IMR-90 (cell line): ENCODE results near the gene APCDD1. TPM values are rescaled to one million over a fixed set of nuclear protein-coding genes. Genes with fewer than 3 reads are reported as not detected.

Source experiments
- ATAC-seq: fragments of 200-7000 bp; cut with Tn5 transposase; 2 replicates; pipeline ENCODE4 v1.9.1; 2020; ENCODE audit warnings: low read depth, mild to moderate bottlenecking, moderate library complexity
- BruUV-seq: library from RNA; stranded (reverse); fragments of 400-500 nt; replicated peaks from 2 replicates; lab custom pipeline; 2021; lab: Mats Ljungman, UMichigan
- CTCF ChIA-PET: fragments of 300-600 bp; formaldehyde crosslinking; extraction: SDS; loops from one replicate; lab custom pipeline; 2021; ENCODE audit warnings: antibody characterized with exemption; lab: Yijun Ruan, JAX
- POLR2A ChIA-PET: fragments of 300-600 bp; sonication (Branson Sonifier 250); formaldehyde crosslinking; loops from one replicate; lab custom pipeline; 2022; ENCODE audit warnings: antibody characterized with exemption; ENCODE audit not compliant: unreplicated experiment; lab: Charles Lee
- DNase-seq: peaks from one replicate; pipeline ENCODE4 v3.0.0; 2013
- H2AFZ ChIP-seq: replicated peaks from 2 replicates; pipeline ENCODE3; 2013; ENCODE audit warnings: low read length, mild to moderate bottlenecking; ENCODE audit not compliant: poor library complexity
- H2AK5ac ChIP-seq: 2 replicates; pipeline ENCODE4 v1.6.1; 2013; ENCODE audit warnings: low read depth, low read length, inconsistent platforms
- H2AK9ac ChIP-seq: replicated peaks from 2 replicates; pipeline ENCODE3; 2013; ENCODE audit warnings: mild to moderate bottlenecking, low read depth, low read length, moderate library complexity; ENCODE audit not compliant: poor library complexity
- H2BK120ac ChIP-seq: 2 replicates; pipeline ENCODE4 v1.6.1; 2013; ENCODE audit warnings: low read depth, low read length, inconsistent platforms
- H2BK15ac ChIP-seq: 3 replicates; pipeline ENCODE4 v1.6.1; 2013; ENCODE audit warnings: low read depth, low read length, inconsistent platforms
- H2BK20ac ChIP-seq: 2 replicates; pipeline ENCODE4 v1.6.1; 2013; ENCODE audit warnings: low read depth, mild to moderate bottlenecking, inconsistent platforms, low read length, moderate library complexity
- H2BK5ac ChIP-seq: 2 replicates; pipeline ENCODE4 v1.6.1; 2013; ENCODE audit warnings: mild to moderate bottlenecking, low read depth, low read length, inconsistent platforms; ENCODE audit not compliant: poor library complexity, severe bottlenecking
- H3K14ac ChIP-seq: replicated peaks from 2 replicates; pipeline ENCODE4 v1.6.1; 2013; ENCODE audit warnings: low read depth, low read length, inconsistent platforms
- H3K18ac ChIP-seq: 2 replicates; pipeline ENCODE4 v1.6.1; 2013; ENCODE audit warnings: low read depth, low read length, control low read depth
- H3K23ac ChIP-seq: 2 replicates; pipeline ENCODE4 v1.6.1; 2013; ENCODE audit warnings: low read depth, low read length, inconsistent platforms
- H3K27ac ChIP-seq: 2 replicates; pipeline ENCODE4 v1.5.1; 2013; ENCODE audit warnings: mild to moderate bottlenecking, control low read depth, low read length; ENCODE audit not compliant: insufficient read depth
- H3K27me3 ChIP-seq: 2 replicates; pipeline ENCODE4 v1.6.1; 2013; ENCODE audit warnings: low read length; ENCODE audit not compliant: control insufficient read depth, insufficient read depth
- H3K36me3 ChIP-seq: 2 replicates; pipeline ENCODE4 v1.6.1; 2013; ENCODE audit warnings: low read length, mixed read lengths; ENCODE audit not compliant: control insufficient read depth, insufficient read depth
- H3K4ac ChIP-seq: 2 replicates; pipeline ENCODE4 v1.6.1; 2013; ENCODE audit warnings: low read depth, low read length, inconsistent platforms
- H3K4me1 ChIP-seq: 2 replicates; pipeline ENCODE4 v1.6.1; 2013; ENCODE audit warnings: low read length, mixed read lengths; ENCODE audit not compliant: control insufficient read depth, insufficient read depth
- H3K4me2 ChIP-seq: 2 replicates; pipeline ENCODE4 v1.6.1; 2013; ENCODE audit warnings: low read depth, mild to moderate bottlenecking, control low read depth, low read length, moderate library complexity
- H3K4me3 ChIP-seq: 2 replicates; pipeline ENCODE4 v1.5.1; 2013; ENCODE audit warnings: low read depth, mild to moderate bottlenecking, control low read depth, low read length, moderate library complexity; ENCODE audit not compliant: insufficient read depth
- H3K56ac ChIP-seq: 2 replicates; pipeline ENCODE4 v1.6.1; 2013; ENCODE audit warnings: low read length, inconsistent platforms; ENCODE audit not compliant: insufficient read depth; ENCODE audit errors: extremely low read depth
- H3K79me1 ChIP-seq, 2 experiments: 2 replicates each; pipeline ENCODE4 v1.6.1; 2013; ENCODE audit warnings: low read length in 2 of 2, inconsistent platforms in 1 of 2, low read depth in 1 of 2
- H3K9ac ChIP-seq: 2 replicates; pipeline ENCODE4 v1.6.1; 2013; ENCODE audit warnings: low read depth, low read length, control low read depth
- H3K9me1 ChIP-seq: 2 replicates; pipeline ENCODE4 v1.6.1; 2013; ENCODE audit warnings: low read length, inconsistent platforms; ENCODE audit not compliant: insufficient read depth
- H3K9me3 ChIP-seq: 2 replicates; pipeline ENCODE4 v1.6.1; 2013; ENCODE audit warnings: low read length; ENCODE audit not compliant: control insufficient read depth, insufficient read depth
- H4K20me1 ChIP-seq: 2 replicates; pipeline ENCODE4 v1.6.1; 2013; ENCODE audit warnings: low read length, inconsistent platforms; ENCODE audit not compliant: insufficient read depth
- H4K5ac ChIP-seq: 2 replicates; pipeline ENCODE4 v1.6.1; 2013; ENCODE audit warnings: mild to moderate bottlenecking, low read depth, low read length, control low read depth
- H4K8ac ChIP-seq, 2 experiments: 2 replicates each; pipeline ENCODE4 v1.6.1; 2013; ENCODE audit warnings: low read depth in 2 of 2, low read length in 2 of 2, control low read depth in 1 of 2, inconsistent platforms in 1 of 2
- H4K91ac ChIP-seq: 2 replicates; pipeline ENCODE4 v1.6.1; 2013; ENCODE audit warnings: low read depth, low read length, inconsistent platforms; ENCODE audit not compliant: insufficient read depth
- FOS ChIP-seq: fragments of 150-350 bp; IDR thresholded peaks from 2 replicates; pipeline ENCODE4 v1.6.1; 2016; ENCODE audit warnings: low read depth, low read length
- MAZ ChIP-seq: IDR thresholded peaks from 2 replicates; pipeline ENCODE4 v1.6.1; 2012; ENCODE audit warnings: low read depth, mild to moderate bottlenecking, low read length, improper control_type of control experiment, moderate library complexity, borderline replicate concordance
- MXI1 ChIP-seq: IDR thresholded peaks from 2 replicates; pipeline ENCODE4 v1.6.1; 2012; ENCODE audit warnings: low read depth, mild to moderate bottlenecking, low read length, moderate library complexity, borderline replicate concordance
- NFE2L2 ChIP-seq: fragments of 150-350 bp; IDR thresholded peaks from 2 replicates; pipeline ENCODE4 v1.6.1; 2016; ENCODE audit warnings: low read depth, mild to moderate bottlenecking, low read length
- RAD21 ChIP-seq: IDR thresholded peaks from 2 replicates; pipeline ENCODE4 v1.6.1; 2012; ENCODE audit warnings: low read length, improper control_type of control experiment
- SMC3 ChIP-seq: fragments of 150-350 bp; IDR thresholded peaks from 2 replicates; pipeline ENCODE4 v1.6.1; 2016; ENCODE audit warnings: low read depth, mild to moderate bottlenecking, antibody characterized with exemption, low read length, moderate library complexity
- WGBS, 2 experiments: methylation state at CpG; one replicate each; pipeline versions ENCODE4 v1.1.5 to v1.1.7; 2013; ENCODE audit warnings: missing lambda C conversion rate in 2 of 2; ENCODE audit not compliant: insufficient read length in 1 of 2; ENCODE audit errors: extremely low coverage in 2 of 2; 5-methylcytosine and 5-hydroxymethylcytosine counted together
- dilution Hi-C: fragments of 300-500 bp; cut with HindIII; formaldehyde crosslinking; loops from one replicate; pipeline ENCODE4 v1.14.3; 2018; ENCODE audit warnings: low sequenced_read_pairs; ENCODE audit not compliant: unreplicated experiment
- in situ Hi-C: fragments of 300-500 bp; cut with MboI; formaldehyde crosslinking; loops from 3 replicates; pipeline ENCODE4 v1.14.3; 2019; ENCODE audit warnings: low sequenced_read_pairs, inconsistent platforms, mixed read lengths
- intact Hi-C: fragments of 100-400 bp; cut with micrococcal nuclease; formaldehyde crosslinking; loops from 2 replicates; pipeline ENCODE4 v1.10.0; 2022
- polyA plus RNA-seq, 3 experiments: library from polyadenylated mRNA; depleted of rRNA; stranded (reverse); fragments of >200 nt; gene quantifications; 2 replicates each; pipeline ENCODE4 v1.2.3, GENCODE V29; 2012; ENCODE audit warnings: low replicate concordance in 1 of 3
- total RNA-seq: library from RNA; depleted of rRNA; stranded (reverse); fragments of >200 nt; gene quantifications from 2 replicates; pipeline ENCODE4 v1.2.3, GENCODE V29; 2012
- TF ChIP-seq, protein P1 (sequence below): fragments of 150-350 bp; IDR thresholded peaks from 2 replicates; pipeline ENCODE4 v1.6.1; 2016; ENCODE audit warnings: low read depth, mild to moderate bottlenecking, low read length, moderate library complexity, borderline replicate concordance

Gene APCDD1
- total and polyA plus RNA-seq, 2 of the 4 experiments (the other 2 are of a cell fraction), result 1.1 to 2.2 TPM

DNA sequence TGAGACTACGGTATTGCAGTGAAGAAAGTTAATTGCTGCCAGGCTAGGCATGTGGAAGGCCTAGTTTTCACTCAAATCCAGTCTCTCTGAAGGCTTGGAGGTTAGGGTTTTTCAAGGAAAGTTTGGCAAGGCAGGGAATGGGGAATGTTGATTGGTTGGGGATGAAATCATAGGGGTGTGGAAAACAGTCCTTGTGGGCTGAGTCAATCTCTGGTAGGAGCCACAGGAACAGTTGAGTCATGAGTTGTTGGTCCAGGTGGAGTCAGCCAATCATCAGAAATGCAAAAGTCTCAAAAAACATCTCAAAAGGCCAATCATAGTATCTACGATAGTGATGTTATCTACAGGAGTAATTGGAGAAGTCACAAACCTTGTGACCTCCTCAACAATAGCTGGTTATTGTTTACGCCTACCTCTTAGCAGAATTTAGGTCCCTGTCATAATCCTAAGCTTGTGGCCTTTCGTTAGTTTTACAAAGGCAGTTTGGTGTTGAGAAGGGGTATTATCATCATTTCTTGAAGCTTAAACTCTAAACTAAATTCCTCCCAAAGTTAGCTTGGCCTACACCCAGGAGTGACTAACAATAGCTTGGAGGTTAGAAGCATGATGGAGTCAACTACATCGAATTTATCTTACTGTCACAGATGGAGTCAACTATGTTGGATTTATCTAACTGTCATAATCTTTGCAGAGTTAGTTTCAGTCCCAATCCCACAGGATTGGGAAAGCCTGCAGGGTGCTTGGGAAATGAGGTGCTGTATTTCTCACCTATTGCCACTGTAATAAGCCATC is 33.7 kb upstream of the APCDD1 start:
- H3K9me3 ChIP-seq, result peaks cover 4% of the 10 kb centered on the region; the same call in 1 of the 2 replicates
- H4K5ac ChIP-seq, result no peak overlapping the region
- dilution Hi-C loops (no loop called here), in situ Hi-C loops (no loop called here), intact Hi-C loops (no loop called here)
- BruUV-seq, result no TSS peak
- peak overlapping the region; percentile 28 for H2BK5ac ChIP-seq
- H3K4me2 ChIP-seq, result no peak overlapping the region
- 0 out of 2 replicates have a peak overlapping the region, but pooled peaks have one; percentile 10 for H2BK120ac ChIP-seq
- TF ChIP-seq MAZ (no peak), NFE2L2 (no peak), FOS (no peak), SMC3 (no peak), RAD21 (no peak), MXI1 (no peak)
- TF ChIP-seq, protein P1, sequence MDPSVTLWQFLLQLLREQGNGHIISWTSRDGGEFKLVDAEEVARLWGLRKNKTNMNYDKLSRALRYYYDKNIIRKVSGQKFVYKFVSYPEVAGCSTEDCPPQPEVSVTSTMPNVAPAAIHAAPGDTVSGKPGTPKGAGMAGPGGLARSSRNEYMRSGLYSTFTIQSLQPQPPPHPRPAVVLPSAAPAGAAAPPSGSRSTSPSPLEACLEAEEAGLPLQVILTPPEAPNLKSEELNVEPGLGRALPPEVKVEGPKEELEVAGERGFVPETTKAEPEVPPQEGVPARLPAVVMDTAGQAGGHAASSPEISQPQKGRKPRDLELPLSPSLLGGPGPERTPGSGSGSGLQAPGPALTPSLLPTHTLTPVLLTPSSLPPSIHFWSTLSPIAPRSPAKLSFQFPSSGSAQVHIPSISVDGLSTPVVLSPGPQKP, result no peak
- H3K14ac ChIP-seq, result no peak overlapping the region
- POLR2A ChIA-PET, result no interaction called here
- no peak overlapping the region for H4K8ac ChIP-seq
- H3K23ac ChIP-seq, result no peak overlapping the region
- no peak overlapping the region for H2AK9ac ChIP-seq
- 0 out of 2 replicates have a peak, but pooled peaks cover 6% of the 10 kb centered on the region for H4K20me1 ChIP-seq
- no peak overlapping the region for H3K56ac ChIP-seq
- H2BK20ac ChIP-seq, result 0 out of 2 replicates have a peak overlapping the region, but pooled peaks have one; percentile 38
- CTCF ChIA-PET, result interaction anchor here (0.6 kb wide), 1 partner anchor 17 kb away, joined by 4 read pairs; no protein-coding TSS in a partner anchor
- H3K4ac ChIP-seq, result no peak overlapping the region
- peak overlapping the region; percentile 26; the same call in 1 of the 3 replicates for H2BK15ac ChIP-seq
- no peak overlapping the region for H3K4me3 ChIP-seq
- no peaks in the 10 kb centered on the region for H3K79me1 ChIP-seq
- H3K18ac ChIP-seq, result no peak overlapping the region; the same call in 1 of the 2 replicates
- no peak overlapping the region for H3K9ac ChIP-seq
- no peak overlapping the region for H2AFZ ChIP-seq
- H3K9me1 ChIP-seq, result peaks cover 5% of the 10 kb centered on the region
- ATAC-seq (no peak), DNase-seq (peak; percentile 79)
- no peak overlapping the region for H3K27ac ChIP-seq
- whole genome bisulfite sequencing, 2 experiments, result 78% methylated on average over 1 of the region's 5 CpGs; no CpG with 5 or more reads in 1 of the 2 experiments
- no peaks in the 10 kb centered on the region for H3K36me3 ChIP-seq
- H2AK5ac ChIP-seq, result peak overlapping the region; percentile 16; the same call in 1 of the 2 replicates
- H4K91ac ChIP-seq, result peak overlapping the region; percentile 17; the same call in 1 of the 2 replicates
- peaks cover 14% of the 10 kb centered on the region for H3K4me1 ChIP-seq
- H3K27me3 ChIP-seq, result peaks cover 14% of the 10 kb centered on the region
